Uterus (tissue), 4 donors: Measurements from ENCODE around the gene ZNF853. TPM values are rescaled to one million over a fixed set of nuclear protein-coding genes. Genes with fewer than 3 reads are reported as not detected.
"Not testable (repeated sequence)": the region's sequence is repeated elsewhere in the genome, so short reads cannot be mapped to it uniquely, and the experiment has no call there.

Experiments
- DNase-seq, 2 donors: peaks; one replicate each; pipeline ENCODE4 v3.0.0-alpha.2; 2019 to 2020
- H3K27ac ChIP-seq, 2 donors: fragments of 200-600 bp; sonication (generic); 1 replicate in 1 of 2; 2 replicates in 1 of 2; pipeline ENCODE4 v1.5.1; 2016 to 2018
- H3K27me3 ChIP-seq, 2 donors: fragments of 200-600 bp; sonication (generic); one replicate each; pipeline ENCODE4 v1.5.1; 2018 to 2019; ENCODE audit warnings: control low read depth in 1 of 2
- H3K36me3 ChIP-seq, 2 donors: fragments of 200-600 bp; sonication (generic); one replicate each; pipeline ENCODE4 v1.5.1; 2019; ENCODE audit warnings: control low read depth in 1 of 2
- H3K4me1 ChIP-seq, 2 donors: fragments of 200-600 bp; sonication (generic); one replicate each; pipeline ENCODE4 v1.5.1; 2018 to 2019; ENCODE audit warnings: control low read depth in 1 of 2
- H3K4me3 ChIP-seq, 2 donors: fragments of 200-600 bp; sonication (generic); 1 replicate in 1 of 2; 2 replicates in 1 of 2; pipeline ENCODE4 v1.5.1; 2018 to 2019; ENCODE audit warnings: mild to moderate bottlenecking in 1 of 2
- H3K9me3 ChIP-seq, 2 donors: fragments of 200-600 bp; sonication (generic); one replicate each; pipeline ENCODE4 v1.5.1; 2019; ENCODE audit warnings: control low read depth in 1 of 2
- POLR2A ChIP-seq, 2 donors: fragments of 450-650 bp; IDR thresholded peaks; one replicate each; pipeline ENCODE4 v1.6.1; 2016; ENCODE audit warnings: antibody characterized with exemption in 2 of 2, mild to moderate bottlenecking in 1 of 2, moderate library complexity in 1 of 2
- intact Hi-C: fragments of 100-400 bp; cut with DNase I; formaldehyde crosslinking; loops from one replicate; pipeline ENCODE4 v1.15.1; 2023; ENCODE audit warnings: low total_unique reads
- total RNA-seq, 4 donors: library from RNA; depleted of rRNA in 3 of 4; stranded (reverse); fragments of >200 nt in 3 of 4; gene quantifications; one replicate each; pipeline versions ENCODE4 v1.1.0 to v1.2.4, GENCODE V29; 2014 to 2023
- TF ChIP-seq, protein P1 (sequence below), 4 experiments: fragments of 200-600 bp in 2 of 4; fragments of 450-650 bp in 2 of 4; sonication (generic) in 2 of 4; IDR thresholded peaks; one replicate each; pipeline ENCODE4 v1.5.1; 2016 to 2019; ENCODE audit warnings: antibody characterized with exemption in 4 of 4, mild to moderate bottlenecking in 2 of 4, moderate library complexity in 1 of 4
- donor health status: DM: yes; HTN: yes; CAD: no.

Gene ZNF853
- total RNA-seq, 4 donors from 2014 or later, result 0.88 to 20.7 (median 11.8) TPM

DNA sequence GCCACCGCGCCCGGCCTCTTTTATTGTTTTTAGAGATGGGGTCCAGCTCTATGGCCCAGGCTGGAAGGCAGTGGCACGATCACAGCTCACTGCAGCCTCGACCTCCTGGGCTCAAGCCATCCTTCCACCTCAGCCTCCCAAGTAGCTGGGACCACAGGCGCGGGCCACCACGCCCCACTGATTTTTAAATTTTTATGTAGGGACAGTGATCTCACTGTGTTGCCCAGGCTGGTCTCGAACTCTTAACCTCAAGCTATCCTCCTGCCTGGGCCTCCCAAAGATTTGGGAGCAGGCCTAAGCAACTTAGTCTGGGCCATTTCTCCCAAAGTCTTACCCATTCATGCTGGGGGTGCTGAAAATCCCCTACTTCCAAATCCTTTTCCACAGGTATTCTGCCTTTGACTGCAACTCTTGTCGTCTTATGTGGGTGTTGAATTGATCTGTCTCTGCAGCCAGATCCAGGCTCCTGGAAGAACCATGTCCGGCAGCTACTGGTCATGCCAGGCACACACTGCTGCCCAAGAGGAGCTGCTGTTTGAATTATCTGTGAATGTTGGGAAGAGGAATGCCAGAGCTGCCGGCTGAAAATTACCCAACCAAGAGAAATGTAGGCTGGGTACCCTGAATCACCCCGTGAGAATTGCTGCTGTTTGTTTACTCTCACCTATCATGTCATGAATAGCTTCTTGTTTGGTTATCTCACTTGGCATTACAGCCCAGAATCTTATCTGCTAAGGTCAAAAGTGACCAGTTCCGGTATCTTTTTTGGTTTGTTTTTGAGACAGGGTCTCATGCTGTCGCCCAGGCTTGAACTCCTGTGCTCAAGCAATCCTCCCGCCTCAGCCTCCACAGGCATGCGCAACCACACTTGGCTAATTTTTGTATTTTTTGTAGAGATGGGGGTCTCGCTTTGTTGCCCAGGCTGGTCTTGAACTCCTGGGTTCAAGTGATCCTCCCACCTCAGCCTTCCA is 37.0 kb upstream of the ZNF853 start:
- H3K4me3 ChIP-seq, result peak overlapping the region in 1 of 2 donors; percentile 93
- no peaks in the 10 kb centered on the region for H3K27me3 ChIP-seq
- H3K36me3 ChIP-seq, result no peaks in the 10 kb centered on the region
- no peaks in the 10 kb centered on the region for H3K9me3 ChIP-seq
- H3K4me1 ChIP-seq, result no peaks in the 10 kb centered on the region
- TF ChIP-seq, protein P1, sequence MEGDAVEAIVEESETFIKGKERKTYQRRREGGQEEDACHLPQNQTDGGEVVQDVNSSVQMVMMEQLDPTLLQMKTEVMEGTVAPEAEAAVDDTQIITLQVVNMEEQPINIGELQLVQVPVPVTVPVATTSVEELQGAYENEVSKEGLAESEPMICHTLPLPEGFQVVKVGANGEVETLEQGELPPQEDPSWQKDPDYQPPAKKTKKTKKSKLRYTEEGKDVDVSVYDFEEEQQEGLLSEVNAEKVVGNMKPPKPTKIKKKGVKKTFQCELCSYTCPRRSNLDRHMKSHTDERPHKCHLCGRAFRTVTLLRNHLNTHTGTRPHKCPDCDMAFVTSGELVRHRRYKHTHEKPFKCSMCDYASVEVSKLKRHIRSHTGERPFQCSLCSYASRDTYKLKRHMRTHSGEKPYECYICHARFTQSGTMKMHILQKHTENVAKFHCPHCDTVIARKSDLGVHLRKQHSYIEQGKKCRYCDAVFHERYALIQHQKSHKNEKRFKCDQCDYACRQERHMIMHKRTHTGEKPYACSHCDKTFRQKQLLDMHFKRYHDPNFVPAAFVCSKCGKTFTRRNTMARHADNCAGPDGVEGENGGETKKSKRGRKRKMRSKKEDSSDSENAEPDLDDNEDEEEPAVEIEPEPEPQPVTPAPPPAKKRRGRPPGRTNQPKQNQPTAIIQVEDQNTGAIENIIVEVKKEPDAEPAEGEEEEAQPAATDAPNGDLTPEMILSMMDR (IDR thresholded peaks at IDR 0.05), result no peak
- no peak for TF ChIP-seq POLR2A (IDR thresholded peaks at IDR 0.05)
- DNase-seq, result no peak
- peak overlapping the region; percentile 88 to 95 for H3K27ac ChIP-seq
- intact Hi-C loops, result no loop called here

- no peak for DNase-seq
- Histone ChIP-seq H3K36me3 (no peaks in the 10 kb centered on the region), H3K27ac (no peak overlapping the region), H3K4me1 (no peaks in the 10 kb centered on the region), H3K4me3 (no peak overlapping the region), H3K9me3 (no peaks in the 10 kb centered on the region), H3K27me3 (no peaks in the 10 kb centered on the region)
- TF ChIP-seq, protein P1 (IDR thresholded peaks at IDR 0.05), result no peak
- no peak for TF ChIP-seq POLR2A (IDR thresholded peaks at IDR 0.05)
- intact Hi-C loops, result no loop called here
Observed at GRCh38 chr7:6579446-6579845, 36.0 kb upstream of the ZNF853 start.

DNA sequence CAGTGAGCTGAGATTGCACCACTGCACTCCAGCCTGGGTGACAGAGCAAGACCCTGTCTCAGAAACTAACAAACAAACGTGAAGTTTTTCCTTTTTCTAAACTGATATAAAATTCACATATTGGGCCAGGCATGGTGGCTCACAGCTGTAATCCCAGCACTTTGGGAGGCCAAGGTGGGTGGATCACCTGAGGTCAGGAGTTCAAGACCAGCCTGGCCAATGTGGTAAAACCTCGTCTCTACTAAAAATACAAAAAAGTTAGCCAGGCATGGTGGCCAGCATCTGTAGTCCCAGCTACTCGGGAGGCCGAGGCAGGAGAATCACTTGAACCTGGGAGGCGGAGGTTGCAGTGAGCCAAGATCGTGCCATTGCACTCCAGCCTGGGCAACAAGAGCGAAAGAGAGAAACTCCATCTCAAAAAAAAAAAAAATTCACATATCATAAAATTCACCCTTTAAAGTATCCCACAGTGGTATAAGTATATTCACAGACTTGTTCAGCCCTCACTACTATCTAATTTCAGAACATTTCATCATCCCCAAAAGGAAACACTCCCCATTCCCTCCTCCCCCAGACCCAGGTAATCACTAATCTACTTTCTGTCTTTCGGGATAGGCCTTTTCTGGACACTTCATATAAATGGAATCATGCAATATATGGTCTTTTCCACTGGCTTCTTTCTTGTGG is 29.5 kb upstream of the ZNF853 start:
- DNase-seq, intact Hi-C loops, H3K4me3 ChIP-seq, H3K36me3 ChIP-seq, H3K9me3 ChIP-seq, H3K27me3 ChIP-seq, H3K27ac ChIP-seq, H3K4me1 ChIP-seq: not testable (repeated sequence)

GRCh38 chr7:6588566-6588965 is 26.8 kb upstream of the ZNF853 start:
- no peak for TF ChIP-seq POLR2A (IDR thresholded peaks at IDR 0.05)
- TF ChIP-seq, protein P1 (IDR thresholded peaks at IDR 0.05), result no peak
- Histone ChIP-seq H3K9me3 (no peaks in the 10 kb centered on the region), H3K36me3 (no peaks in the 10 kb centered on the region), H3K4me3 (no peak overlapping the region), H3K27ac (no peak overlapping the region), H3K27me3 (no peaks in the 10 kb centered on the region), H3K4me1 (peaks cover 0 to 4% of the 10 kb centered on the region in 2 donors)
- no peak for DNase-seq
- intact Hi-C loops, result no loop called here

DNA sequence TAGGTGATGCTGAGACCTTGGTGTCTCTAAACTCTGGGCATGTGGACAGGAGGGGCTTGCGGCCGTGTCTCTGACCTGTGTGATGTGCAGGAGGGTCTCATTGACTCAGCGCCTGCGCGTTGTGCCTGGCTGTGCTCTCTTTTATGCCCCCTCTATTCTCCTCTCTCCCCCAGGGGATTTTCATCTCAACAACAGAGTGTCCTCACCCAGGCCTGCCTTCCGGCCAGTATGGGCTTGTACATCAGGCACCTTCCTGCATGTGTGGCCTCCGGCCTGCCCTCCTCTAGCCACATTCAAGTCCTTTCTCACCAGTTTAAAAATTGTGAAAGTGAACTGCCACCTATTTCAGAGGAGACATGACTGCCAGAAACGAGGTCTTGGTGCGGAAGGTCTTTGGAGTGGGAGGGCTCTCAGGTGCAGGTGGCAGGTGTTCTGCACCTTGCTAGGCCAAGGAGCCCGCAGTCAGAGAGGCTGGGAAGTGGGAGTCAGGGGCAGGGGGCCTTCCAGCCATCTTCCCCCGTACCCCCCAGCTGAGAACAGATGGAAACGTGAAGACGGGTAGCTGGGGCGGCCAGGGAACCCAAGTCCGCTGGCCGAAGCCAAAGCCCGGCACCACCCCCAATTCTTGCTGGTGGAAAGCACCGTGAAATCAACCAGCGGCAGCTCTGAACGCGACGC is 26.1 kb upstream of the ZNF853 start:
- TF ChIP-seq, protein P1 (IDR thresholded peaks at IDR 0.05), result no peak
- Histone ChIP-seq H3K4me3 (peak overlapping the region in 1 of 2 donors; percentile 71), H3K4me1 (peaks cover 0 to 4% of the 10 kb centered on the region in 2 donors), H3K9me3 (no peaks in the 10 kb centered on the region), H3K36me3 (no peaks in the 10 kb centered on the region), H3K27ac (peak overlapping the region in 1 of 2 donors; percentile 72), H3K27me3 (no peaks in the 10 kb centered on the region)
- DNase-seq, result no peak
- intact Hi-C loops, result no loop called here
